Stomach (tissue), 4 donors: Measurements from ENCODE around the gene ERCC2.

ENCODE experiments used
- CTCF ChIP-seq, 7 experiments: fragments of 450-650 bp in 4 of 7; fragments of 200-600 bp in 3 of 7; sonication (generic) in 3 of 7; IDR thresholded peaks; one replicate each; pipeline ENCODE4 v1.5.1; 2016 to 2019; ENCODE audit warnings: antibody characterized with exemption in 7 of 7, control low read depth in 2 of 7, mild to moderate bottlenecking in 1 of 7
- EP300 ChIP-seq: sonication (generic); formaldehyde crosslinking; IDR thresholded peaks from one replicate; pipeline ENCODE4 v1.6.1; 2017; ENCODE audit warnings: antibody characterized with exemption
- POLR2A ChIP-seq, 4 donors: fragments of 450-650 bp; IDR thresholded peaks; one replicate each; pipeline ENCODE4 v1.6.1; 2016; ENCODE audit warnings: antibody characterized with exemption in 4 of 4, control low read depth in 2 of 4, mild to moderate bottlenecking in 1 of 4, moderate library complexity in 1 of 4
- POLR2AphosphoS5 ChIP-seq, 3 donors: sonication (generic); formaldehyde crosslinking; IDR thresholded peaks; one replicate each; pipeline ENCODE4 v1.6.1; 2016; ENCODE audit warnings: antibody characterized with exemption in 3 of 3

- TF ChIP-seq POLR2AphosphoS5 (IDR thresholded peaks at IDR 0.05) (no peak), CTCF (IDR thresholded peaks at IDR 0.05) (no peak), EP300 (no peak), POLR2A (IDR thresholded peaks at IDR 0.05) (no peak)
Observed at GRCh38 chr19:45349126-45349415, 21.3 kb downstream of the ERCC2 start.
